Hematopoietic multipotent progenitor cell (in vitro differentiated cells): Measurements from ENCODE around the gene SLC30A1. TPM values are rescaled to one million over a fixed set of nuclear protein-coding genes. Genes with fewer than 3 reads are reported as not detected.

Experiments
- DNase-seq, 3 donors: peaks; one replicate each; pipeline ENCODE4 v3.0.0-alpha.2; 2011 to 2015; ENCODE audit warnings: low read depth in 2 of 3, low spot score in 2 of 3
- total RNA-seq: library from RNA; depleted of rRNA; stranded (reverse); fragments of >200 nt; gene quantifications from one replicate; pipeline ENCODE4 v1.2.3, GENCODE V29; 2012

SLC30A1 gene
- total RNA-seq, 1 donor, result 7.3 TPM

DNA sequence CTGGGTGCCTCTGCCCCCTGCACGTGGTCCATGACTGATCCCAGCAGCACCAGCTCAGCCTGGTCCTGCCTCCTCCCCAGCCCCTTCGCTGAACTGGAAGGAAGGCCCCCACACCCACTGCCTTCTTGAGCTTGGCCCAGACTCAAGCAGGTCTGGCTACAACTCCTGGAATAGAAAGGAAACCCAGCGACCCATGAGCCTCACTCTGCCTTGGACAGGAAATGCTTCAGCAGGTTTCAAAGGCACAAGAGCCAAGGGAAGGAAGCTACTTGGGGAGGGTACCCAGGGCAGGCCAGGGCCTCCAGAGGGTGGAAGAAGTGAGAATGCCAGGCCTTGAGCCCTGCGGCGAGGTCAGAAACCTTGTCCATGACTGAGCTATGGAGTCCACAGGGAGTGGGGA, 51.1 kb downstream of the SLC30A1 start:
- DNase-seq, result peak in 1 of 3 donors; percentile 31

DNA sequence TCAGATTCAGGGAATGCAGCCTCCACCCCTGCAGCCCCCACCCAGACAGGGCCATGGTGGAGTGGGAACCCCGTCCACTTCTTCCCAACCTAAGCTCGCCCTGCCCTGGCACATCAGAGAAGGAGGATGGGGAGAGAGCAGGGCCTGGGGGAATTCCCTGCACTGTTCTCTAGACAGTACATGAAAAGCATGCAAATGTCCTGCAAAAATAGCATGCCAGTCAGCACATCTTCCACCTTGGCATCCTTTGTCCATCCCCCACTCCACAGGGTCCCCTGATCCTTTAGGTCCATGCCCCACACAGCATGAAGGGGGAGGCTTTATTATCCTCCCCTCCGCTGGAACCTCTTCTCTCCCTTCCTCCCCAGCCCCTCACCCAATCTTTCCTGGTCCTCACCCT, 52.0 kb downstream of the SLC30A1 start:
- DNase-seq, result no peak

DNA sequence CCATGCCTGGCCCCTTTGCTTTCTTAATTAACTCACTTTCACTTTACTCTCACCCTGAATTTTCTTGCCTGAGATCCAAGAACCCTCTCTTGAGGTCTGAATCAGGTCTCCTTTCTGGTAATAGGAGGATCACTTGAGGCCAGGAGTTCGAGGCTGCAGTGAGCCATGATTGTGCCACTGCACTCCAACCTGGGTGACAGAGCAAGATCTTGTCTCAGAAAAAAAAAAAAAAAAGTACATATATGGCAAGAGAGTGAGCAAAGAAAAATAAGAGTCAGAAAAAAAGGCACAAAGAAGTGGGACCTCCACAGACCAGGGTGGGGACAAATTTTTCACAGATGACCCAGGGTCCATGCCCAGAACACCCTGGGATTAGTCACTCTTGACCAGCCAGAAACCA, 52.9 kb downstream of the SLC30A1 start:
- DNase-seq, result no peak

DNA sequence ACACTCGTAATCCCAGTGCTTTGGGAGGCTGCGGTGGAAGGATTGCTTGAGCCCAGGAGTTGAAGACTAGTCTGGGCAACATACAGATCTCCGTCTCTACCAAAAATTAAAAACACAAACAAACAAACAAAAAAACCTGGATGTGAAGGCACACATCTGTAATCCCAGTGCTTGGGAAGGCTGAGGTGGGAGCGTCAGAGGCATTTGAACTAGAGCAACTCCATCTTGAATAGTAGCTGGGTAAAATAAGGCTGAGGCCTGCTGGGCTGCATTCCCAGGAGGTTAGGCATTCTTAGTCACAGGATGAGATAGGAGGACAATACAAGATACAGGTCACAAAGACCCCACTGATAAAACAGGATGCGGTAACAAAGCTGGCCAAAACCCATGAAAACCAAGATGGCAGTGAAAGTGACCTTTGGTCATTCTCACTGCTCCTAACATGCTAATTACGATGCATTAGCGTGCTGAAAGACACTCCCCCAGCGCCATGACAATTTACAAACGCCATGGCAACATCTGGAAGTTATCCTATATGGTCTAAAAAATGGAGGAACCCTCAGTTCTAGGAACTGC, 53.8 kb downstream of the SLC30A1 start:
- DNase-seq, result no peak

DNA sequence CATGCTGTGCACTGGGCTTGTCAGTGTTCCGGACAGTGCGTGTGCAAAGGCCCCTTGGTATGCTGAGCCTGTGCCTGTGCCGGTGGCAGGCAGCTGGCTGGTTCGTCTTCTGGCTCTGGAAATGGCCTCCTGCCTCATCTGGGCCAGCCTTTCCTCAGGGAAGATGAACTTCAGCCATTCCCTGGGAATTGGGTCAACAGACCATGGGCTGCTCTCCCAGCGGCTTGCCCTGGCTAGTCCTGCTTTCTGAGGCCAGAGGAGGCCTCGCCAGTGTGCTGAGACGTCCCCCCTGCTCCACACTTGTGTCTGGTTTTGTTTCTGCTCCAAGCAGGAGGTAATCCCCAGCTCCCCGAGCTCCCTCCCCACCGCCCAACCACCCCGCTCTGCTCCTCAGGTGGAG, 54.4 kb downstream of the SLC30A1 start:
- DNase-seq, result no peak

DNA sequence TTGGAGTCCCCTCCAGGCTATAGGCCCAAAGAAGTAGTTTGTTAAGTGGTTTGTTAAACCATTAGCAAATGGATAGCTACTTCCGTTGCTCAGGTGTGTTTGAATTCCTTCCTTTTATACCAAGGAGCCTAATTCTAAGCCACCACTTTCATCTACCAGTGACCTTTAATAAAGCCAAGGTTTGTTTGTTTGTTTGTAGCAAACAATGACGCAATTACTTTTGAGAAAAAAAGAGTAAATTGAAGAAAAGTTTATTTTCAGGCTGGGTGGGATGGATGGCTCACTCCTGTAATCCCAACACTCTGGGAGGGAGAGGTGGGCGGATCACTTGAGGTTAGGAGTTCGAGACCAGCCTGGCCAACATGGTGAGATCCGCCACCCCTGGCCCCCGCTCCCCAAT, 56.2 kb downstream of the SLC30A1 start:
- DNase-seq, result no peak

Other genes with a start within 250 kb of the SLC30A1 start
- not detected for gene RD3, start 87.0 kb downstream of the SLC30A1 start, total RNA-seq
- 1.1 TPM for gene NEK2, start 96.5 kb upstream of the SLC30A1 start, total RNA-seq